GM18873 (cell line): ENCODE results near the gene ABCA3.

Experiments used
- ATAC-seq: cut with Tn5 transposase; IDR thresholded peaks from one replicate; pipeline ENCODE4 v1.9.1; 2021; ENCODE audit warnings: mild to moderate bottlenecking, moderate library complexity, moderate number of reproducible peaks; ENCODE audit not compliant: unreplicated experiment, low FRiP score

The ABCA3 gene

GRCh38 chr16:2237493-2238149 is 102.9 kb downstream of the ABCA3 start:
- no peak for ATAC-seq

- ATAC-seq = no peak
Observed at GRCh38 chr16:2237102-2237482, 103.4 kb downstream of the ABCA3 start.

GRCh38 chr16:2236337-2237101 is 104.0 kb downstream of the ABCA3 start, which contains the start of gene DNASE1L2:
Gene DNASE1L2 (plus strand): TSS chr16:2236444. CDS start chr16:2236817, 373 bp downstream.
- no peak for ATAC-seq

GRCh38 chr16:2235695-2236336 is 104.7 kb downstream of the ABCA3 start:
- ATAC-seq = no peak

GRCh38 chr16:2235234-2235651 is 105.3 kb downstream of the ABCA3 start:
- ATAC-seq = no peak

GRCh38 chr16:2234813-2235170 is 105.7 kb downstream of the ABCA3 start:
- no peak for ATAC-seq

GRCh38 chr16:2233872-2234812 is 106.4 kb downstream of the ABCA3 start:
- no peak for ATAC-seq

- ATAC-seq = no peak
Observed at GRCh38 chr16:2233046-2233775, 107.3 kb downstream of the ABCA3 start.

- ATAC-seq = no peak
Observed at GRCh38 chr16:2232094-2232990, 108.2 kb downstream of the ABCA3 start.

- ATAC-seq = no peak
Observed at GRCh38 chr16:2231016-2231931, 109.3 kb downstream of the ABCA3 start.

- ATAC-seq = no peak
Observed at GRCh38 chr16:2230376-2230775, 110.2 kb downstream of the ABCA3 start.

- no peak for ATAC-seq
Observed at GRCh38 chr16:2229632-2230250, 110.8 kb downstream of the ABCA3 start.

GRCh38 chr16:2229091-2229490 is 111.4 kb downstream of the ABCA3 start:
- no peak for ATAC-seq

GRCh38 chr16:2228161-2228824 is 112.2 kb downstream of the ABCA3 start:
- no peak for ATAC-seq

- ATAC-seq = no peak
Observed at GRCh38 chr16:2226918-2227317, 113.6 kb downstream of the ABCA3 start.

GRCh38 chr16:2226245-2226793 is 114.2 kb downstream of the ABCA3 start:
- no peak for ATAC-seq
